ENCODE data around the gene AMN.

DNA sequence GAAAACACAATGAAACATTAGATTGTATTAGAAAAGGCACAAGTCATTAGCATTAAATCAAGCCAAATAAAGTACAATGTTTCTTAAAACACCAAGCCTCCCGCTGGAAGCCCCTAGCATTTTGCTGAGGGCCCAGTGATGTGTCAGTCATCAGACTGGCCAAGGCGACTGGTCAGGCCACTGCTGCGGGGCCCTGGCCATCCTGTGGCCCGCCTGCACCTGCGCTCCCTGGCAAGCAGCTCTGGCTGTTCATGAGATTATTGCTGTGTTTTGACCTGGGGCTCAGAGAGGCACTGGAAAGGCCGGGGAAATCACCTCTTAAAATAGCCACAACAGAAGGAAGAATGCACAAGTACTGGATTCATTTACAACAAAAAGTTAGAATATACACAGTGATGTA is 24.2 kb upstream of the AMN start:
- TF ChIP-seq POLR2A (IDR thresholded peaks at IDR 0.05), result no peak
- TF ChIP-seq, protein P1, sequence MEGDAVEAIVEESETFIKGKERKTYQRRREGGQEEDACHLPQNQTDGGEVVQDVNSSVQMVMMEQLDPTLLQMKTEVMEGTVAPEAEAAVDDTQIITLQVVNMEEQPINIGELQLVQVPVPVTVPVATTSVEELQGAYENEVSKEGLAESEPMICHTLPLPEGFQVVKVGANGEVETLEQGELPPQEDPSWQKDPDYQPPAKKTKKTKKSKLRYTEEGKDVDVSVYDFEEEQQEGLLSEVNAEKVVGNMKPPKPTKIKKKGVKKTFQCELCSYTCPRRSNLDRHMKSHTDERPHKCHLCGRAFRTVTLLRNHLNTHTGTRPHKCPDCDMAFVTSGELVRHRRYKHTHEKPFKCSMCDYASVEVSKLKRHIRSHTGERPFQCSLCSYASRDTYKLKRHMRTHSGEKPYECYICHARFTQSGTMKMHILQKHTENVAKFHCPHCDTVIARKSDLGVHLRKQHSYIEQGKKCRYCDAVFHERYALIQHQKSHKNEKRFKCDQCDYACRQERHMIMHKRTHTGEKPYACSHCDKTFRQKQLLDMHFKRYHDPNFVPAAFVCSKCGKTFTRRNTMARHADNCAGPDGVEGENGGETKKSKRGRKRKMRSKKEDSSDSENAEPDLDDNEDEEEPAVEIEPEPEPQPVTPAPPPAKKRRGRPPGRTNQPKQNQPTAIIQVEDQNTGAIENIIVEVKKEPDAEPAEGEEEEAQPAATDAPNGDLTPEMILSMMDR (IDR thresholded peaks at IDR 0.05), result no peak

Measured in Peyer's patch (tissue), 4 donors.